ENCODE results near the gene FAU.

- no peak for TF ChIP-seq POLR2AphosphoS5 (IDR thresholded peaks at IDR 0.05; ENCODE audit: low read depth, low read length)
- TF ChIP-seq PAX5 (IDR thresholded peaks at IDR 0.05; ENCODE audit: insufficient read depth, low read length, severe bottlenecking), result no peak
Measured at GRCh38 chr11:65085446-65085845, 36.5 kb downstream of the FAU start.

All from GM12891 (cell line).